Panc1 (cell line): ENCODE data around the gene WDR6. TPM values are rescaled to one million over a fixed set of nuclear protein-coding genes. Genes with fewer than 3 reads are reported as not detected.

Source experiments
- ATAC-seq: fragments of 200-7000 bp; cut with Tn5 transposase; 2 replicates; pipeline ENCODE4 v1.9.1; 2020; ENCODE audit warnings: mild to moderate bottlenecking, moderate library complexity
- BruUV-seq: library from RNA; stranded (reverse); fragments of 400-500 nt; replicated peaks from 2 replicates; lab custom pipeline; 2021; lab: Mats Ljungman, UMichigan
- CTCF ChIA-PET: fragments of 300-600 bp; sonication (Branson Sonifier 250); formaldehyde crosslinking; loops from one replicate; lab custom pipeline; 2022; ENCODE audit warnings: antibody characterized with exemption; lab: Charles Lee
- POLR2A ChIA-PET: fragments of 300-600 bp; sonication (Branson Sonifier 250); formaldehyde crosslinking; loops from one replicate; lab custom pipeline; 2022; ENCODE audit warnings: antibody characterized with exemption; lab: Charles Lee
- DNase-seq: peaks from one replicate; pipeline ENCODE4 v3.0.0-alpha.2; 2010; ENCODE audit warnings: low read depth, low spot score
- H3K27ac ChIP-seq: 2 replicates; pipeline ENCODE4 v1.5.1; 2011; ENCODE audit warnings: mild to moderate bottlenecking, low read length, inconsistent platforms
- H3K27me3 ChIP-seq: fragments of 200-500 bp; sonication (Bioruptor generic); 2 replicates; pipeline ENCODE4 v1.6.0; 2014; ENCODE audit warnings: low read length, inconsistent platforms; ENCODE audit not compliant: control insufficient read depth, insufficient read depth
- H3K36me3 ChIP-seq: fragments of 200-500 bp; sonication (Bioruptor generic); 2 replicates; pipeline ENCODE4 v1.5.1; 2014; ENCODE audit warnings: inconsistent platforms, mild to moderate bottlenecking, low read length, moderate library complexity; ENCODE audit not compliant: control insufficient read depth, insufficient read depth
- H3K4me1 ChIP-seq: 2 replicates; pipeline ENCODE4 v1.5.1; 2011; ENCODE audit warnings: inconsistent platforms, mild to moderate bottlenecking, low read length, moderate library complexity; ENCODE audit not compliant: control insufficient read depth, insufficient read depth
- H3K4me3 ChIP-seq, 2 experiments: 2 replicates each; pipeline ENCODE4 v1.5.1; 2011 to 2012; ENCODE audit warnings: low read depth in 2 of 2, low read length in 2 of 2, mild to moderate bottlenecking in 2 of 2, inconsistent platforms in 1 of 2, moderate library complexity in 1 of 2
- H3K9me3 ChIP-seq: fragments of 200-500 bp; sonication (Bioruptor generic); 2 replicates; pipeline ENCODE4 v1.5.1; 2014; ENCODE audit warnings: low read depth, mild to moderate bottlenecking, inconsistent platforms, low read length, moderate library complexity; ENCODE audit not compliant: control insufficient read depth, insufficient read depth
- POLR2AphosphoS5 ChIP-seq: IDR thresholded peaks from 2 replicates; pipeline ENCODE4 v1.6.1; 2012; ENCODE audit warnings: mild to moderate bottlenecking, low read depth, low read length, moderate library complexity
- SIN3A ChIP-seq: IDR thresholded peaks from 2 replicates; pipeline ENCODE4 v1.6.1; 2012; ENCODE audit warnings: low read depth, mild to moderate bottlenecking, low read length, moderate library complexity, borderline replicate concordance; ENCODE audit not compliant: insufficient read depth
- TCF7L2 ChIP-seq: IDR thresholded peaks from 2 replicates; pipeline ENCODE4 v1.6.1; 2011; ENCODE audit warnings: mild to moderate bottlenecking, low read depth, low read length, inconsistent platforms
- in situ Hi-C: cut with HindIII; loops from 2 replicates; pipeline ENCODE4 v1.10.0; 2016; ENCODE audit warnings: low sequenced_read_pairs, low pct_unique_long_range_greater_than_20kb
- intact Hi-C: fragments of 100-400 bp; cut with micrococcal nuclease; formaldehyde crosslinking; loops from one replicate; pipeline ENCODE4 v1.10.0; 2022; ENCODE audit not compliant: unreplicated experiment
- total RNA-seq: library from RNA; stranded (reverse); gene quantifications from one replicate; pipeline ENCODE4 v1.2.1, GENCODE V29; 2021; ENCODE audit not compliant: unreplicated experiment
- TF ChIP-seq, protein P1 (sequence below): fragments of 450-650 bp; IDR thresholded peaks from 2 replicates; pipeline ENCODE4 v1.5.1; 2017; ENCODE audit warnings: mild to moderate bottlenecking
- TF ChIP-seq, protein P2 (sequence below), 2 experiments: IDR thresholded peaks; 2 replicates each; pipeline ENCODE4 v1.6.1; 2011 to 2012; ENCODE audit warnings: low read depth in 2 of 2, control low read depth in 1 of 2, low read length in 1 of 2, mild to moderate bottlenecking in 1 of 2, moderate library complexity in 1 of 2; ENCODE audit not compliant: insufficient read depth in 1 of 2

Gene WDR6
- total RNA-seq, 1 experiment from 2014 or later, result 142 TPM

DNA sequence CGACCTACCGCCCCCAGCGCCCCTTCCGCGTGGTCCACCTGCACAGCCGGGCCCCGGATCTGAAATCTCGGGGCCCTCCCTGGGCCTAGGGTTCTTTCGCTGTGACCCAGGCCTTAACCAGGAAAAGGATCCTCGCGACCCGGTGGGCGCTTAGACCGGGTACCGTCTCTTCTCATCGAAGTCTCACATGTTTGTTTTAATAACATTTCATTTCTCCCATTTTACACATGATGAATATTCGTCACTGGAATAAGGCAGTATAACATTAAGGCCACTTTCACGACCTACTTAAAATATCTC, 11.5 kb downstream of the WDR6 start:
- intact Hi-C loops (no loop called here), in situ Hi-C loops (no loop called here)
- no TSS peak for BruUV-seq
- Histone ChIP-seq H3K27ac (peak overlapping the region; percentile 97), H3K36me3 (peaks cover 7% of the 10 kb centered on the region; the same call in 1 of the 2 replicates), H3K27me3 (no peaks in the 10 kb centered on the region), H3K4me1 (peaks cover 13% of the 10 kb centered on the region), H3K4me3 (peak overlapping the region; percentile 71 to 90), H3K9me3 (no peaks in the 10 kb centered on the region)
- CTCF ChIA-PET, result no interaction called here
- POLR2A ChIA-PET, result interaction anchor here (0.8 kb wide), 1 partner anchor 76 kb away, joined by 3 read pairs; no protein-coding TSS in a partner anchor
- peak; percentile 6; the same call in 1 of the 2 replicates for ATAC-seq
- TF ChIP-seq, protein P1, sequence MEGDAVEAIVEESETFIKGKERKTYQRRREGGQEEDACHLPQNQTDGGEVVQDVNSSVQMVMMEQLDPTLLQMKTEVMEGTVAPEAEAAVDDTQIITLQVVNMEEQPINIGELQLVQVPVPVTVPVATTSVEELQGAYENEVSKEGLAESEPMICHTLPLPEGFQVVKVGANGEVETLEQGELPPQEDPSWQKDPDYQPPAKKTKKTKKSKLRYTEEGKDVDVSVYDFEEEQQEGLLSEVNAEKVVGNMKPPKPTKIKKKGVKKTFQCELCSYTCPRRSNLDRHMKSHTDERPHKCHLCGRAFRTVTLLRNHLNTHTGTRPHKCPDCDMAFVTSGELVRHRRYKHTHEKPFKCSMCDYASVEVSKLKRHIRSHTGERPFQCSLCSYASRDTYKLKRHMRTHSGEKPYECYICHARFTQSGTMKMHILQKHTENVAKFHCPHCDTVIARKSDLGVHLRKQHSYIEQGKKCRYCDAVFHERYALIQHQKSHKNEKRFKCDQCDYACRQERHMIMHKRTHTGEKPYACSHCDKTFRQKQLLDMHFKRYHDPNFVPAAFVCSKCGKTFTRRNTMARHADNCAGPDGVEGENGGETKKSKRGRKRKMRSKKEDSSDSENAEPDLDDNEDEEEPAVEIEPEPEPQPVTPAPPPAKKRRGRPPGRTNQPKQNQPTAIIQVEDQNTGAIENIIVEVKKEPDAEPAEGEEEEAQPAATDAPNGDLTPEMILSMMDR, result no peak
- TF ChIP-seq POLR2AphosphoS5 (peak; percentile 66), SIN3A (no peak), TCF7L2 (no peak)
- TF ChIP-seq, protein P2, sequence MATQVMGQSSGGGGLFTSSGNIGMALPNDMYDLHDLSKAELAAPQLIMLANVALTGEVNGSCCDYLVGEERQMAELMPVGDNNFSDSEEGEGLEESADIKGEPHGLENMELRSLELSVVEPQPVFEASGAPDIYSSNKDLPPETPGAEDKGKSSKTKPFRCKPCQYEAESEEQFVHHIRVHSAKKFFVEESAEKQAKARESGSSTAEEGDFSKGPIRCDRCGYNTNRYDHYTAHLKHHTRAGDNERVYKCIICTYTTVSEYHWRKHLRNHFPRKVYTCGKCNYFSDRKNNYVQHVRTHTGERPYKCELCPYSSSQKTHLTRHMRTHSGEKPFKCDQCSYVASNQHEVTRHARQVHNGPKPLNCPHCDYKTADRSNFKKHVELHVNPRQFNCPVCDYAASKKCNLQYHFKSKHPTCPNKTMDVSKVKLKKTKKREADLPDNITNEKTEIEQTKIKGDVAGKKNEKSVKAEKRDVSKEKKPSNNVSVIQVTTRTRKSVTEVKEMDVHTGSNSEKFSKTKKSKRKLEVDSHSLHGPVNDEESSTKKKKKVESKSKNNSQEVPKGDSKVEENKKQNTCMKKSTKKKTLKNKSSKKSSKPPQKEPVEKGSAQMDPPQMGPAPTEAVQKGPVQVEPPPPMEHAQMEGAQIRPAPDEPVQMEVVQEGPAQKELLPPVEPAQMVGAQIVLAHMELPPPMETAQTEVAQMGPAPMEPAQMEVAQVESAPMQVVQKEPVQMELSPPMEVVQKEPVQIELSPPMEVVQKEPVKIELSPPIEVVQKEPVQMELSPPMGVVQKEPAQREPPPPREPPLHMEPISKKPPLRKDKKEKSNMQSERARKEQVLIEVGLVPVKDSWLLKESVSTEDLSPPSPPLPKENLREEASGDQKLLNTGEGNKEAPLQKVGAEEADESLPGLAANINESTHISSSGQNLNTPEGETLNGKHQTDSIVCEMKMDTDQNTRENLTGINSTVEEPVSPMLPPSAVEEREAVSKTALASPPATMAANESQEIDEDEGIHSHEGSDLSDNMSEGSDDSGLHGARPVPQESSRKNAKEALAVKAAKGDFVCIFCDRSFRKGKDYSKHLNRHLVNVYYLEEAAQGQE (IDR thresholded peaks at IDR 0.05; ENCODE audit: insufficient read depth in 1 of 2, low read depth in 2 of 2, low read length in 1 of 2), result no peak
- no peak for DNase-seq

DNA sequence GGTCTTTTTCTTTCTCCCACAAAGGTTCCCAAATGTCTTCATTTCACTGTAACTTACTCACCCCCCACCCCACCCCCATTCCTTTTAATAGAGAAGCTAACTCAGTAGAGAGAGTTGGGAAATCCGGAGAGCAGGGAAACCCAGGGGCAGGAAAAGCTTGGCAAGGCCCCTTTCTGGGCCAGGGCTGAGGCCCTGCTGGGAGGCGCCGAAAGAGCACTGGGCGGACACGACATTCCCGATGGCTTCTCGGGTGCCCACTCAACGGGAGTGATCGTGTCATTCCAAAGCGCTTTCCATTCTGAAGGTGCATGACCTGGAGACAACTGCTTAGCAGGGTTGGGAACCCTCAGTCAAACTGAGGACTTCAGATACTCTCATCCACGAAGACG, 12.7 kb downstream of the WDR6 start:
- intact Hi-C loops (no loop called here), in situ Hi-C loops (no loop called here)
- Histone ChIP-seq H3K36me3 (peaks cover 9% of the 10 kb centered on the region; the same call in 1 of the 2 replicates), H3K4me1 (peaks cover 19% of the 10 kb centered on the region), H3K27ac (peak overlapping the region; percentile 97), H3K4me3 (peak overlapping the region; percentile 71 to 90), H3K27me3 (no peaks in the 10 kb centered on the region), H3K9me3 (no peaks in the 10 kb centered on the region)
- CTCF ChIA-PET, result no interaction called here
- TF ChIP-seq TCF7L2 (no peak), POLR2AphosphoS5 (no peak), SIN3A (no peak)
- TF ChIP-seq, protein P1, result no peak
- TF ChIP-seq, protein P2 (IDR thresholded peaks at IDR 0.05; ENCODE audit: insufficient read depth in 1 of 2, low read depth in 2 of 2, low read length in 1 of 2), result no peak
- DNase-seq (no peak), ATAC-seq (no peak)
- no TSS peak for BruUV-seq
- POLR2A ChIA-PET, result interaction anchor here (0.6 to 0.8 kb wide), 2 partner anchors 30 to 39 kb away, joined by 3 to 6 read pairs; partner anchors contain the start of gene P4HTM
